Fibroblast of lung (primary cell): ENCODE data around the gene LAPTM5.

ENCODE experiments used
- EZH2 ChIP-seq: IDR thresholded peaks from 2 replicates; pipeline ENCODE4 v1.5.1; 2012; ENCODE audit warnings: low read length, control low read depth, mild to moderate bottlenecking; ENCODE audit errors: missing control alignments
- TF ChIP-seq, protein P1 (sequence below), 2 donors: IDR thresholded peaks in 1 of 2; conservative IDR thresholded peaks in 1 of 2; 1 replicate in 1 of 2; 2 replicates in 1 of 2; pipeline ENCODE4 v1.5.1; 2011 to 2012; ENCODE audit warnings: low read length in 2 of 2, control low read depth in 1 of 2, inconsistent platforms in 1 of 2, low read depth in 1 of 2, mild to moderate bottlenecking in 1 of 2

DNA sequence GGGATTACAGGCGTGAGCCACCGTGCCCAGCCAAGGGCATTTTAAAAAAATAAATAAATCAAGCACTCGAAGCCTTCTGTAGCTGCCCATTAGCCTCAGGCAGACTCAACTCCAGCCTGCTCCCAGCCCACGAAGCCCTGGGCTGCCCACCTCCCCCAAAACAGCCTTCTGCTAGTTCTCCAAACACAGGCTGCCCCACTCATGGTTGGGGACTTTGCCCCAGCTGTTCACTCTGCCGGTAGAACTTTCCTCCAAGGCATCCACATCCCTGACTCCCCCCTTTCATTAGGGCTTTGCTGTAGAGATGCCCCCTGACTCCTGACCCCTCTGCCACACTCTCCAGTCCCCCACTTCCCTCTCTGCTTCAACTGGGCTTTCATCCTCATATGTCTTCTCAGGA is 29.7 kb upstream of the LAPTM5 start:
- TF ChIP-seq, protein P1, sequence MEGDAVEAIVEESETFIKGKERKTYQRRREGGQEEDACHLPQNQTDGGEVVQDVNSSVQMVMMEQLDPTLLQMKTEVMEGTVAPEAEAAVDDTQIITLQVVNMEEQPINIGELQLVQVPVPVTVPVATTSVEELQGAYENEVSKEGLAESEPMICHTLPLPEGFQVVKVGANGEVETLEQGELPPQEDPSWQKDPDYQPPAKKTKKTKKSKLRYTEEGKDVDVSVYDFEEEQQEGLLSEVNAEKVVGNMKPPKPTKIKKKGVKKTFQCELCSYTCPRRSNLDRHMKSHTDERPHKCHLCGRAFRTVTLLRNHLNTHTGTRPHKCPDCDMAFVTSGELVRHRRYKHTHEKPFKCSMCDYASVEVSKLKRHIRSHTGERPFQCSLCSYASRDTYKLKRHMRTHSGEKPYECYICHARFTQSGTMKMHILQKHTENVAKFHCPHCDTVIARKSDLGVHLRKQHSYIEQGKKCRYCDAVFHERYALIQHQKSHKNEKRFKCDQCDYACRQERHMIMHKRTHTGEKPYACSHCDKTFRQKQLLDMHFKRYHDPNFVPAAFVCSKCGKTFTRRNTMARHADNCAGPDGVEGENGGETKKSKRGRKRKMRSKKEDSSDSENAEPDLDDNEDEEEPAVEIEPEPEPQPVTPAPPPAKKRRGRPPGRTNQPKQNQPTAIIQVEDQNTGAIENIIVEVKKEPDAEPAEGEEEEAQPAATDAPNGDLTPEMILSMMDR (conservative IDR thresholded peaks at IDR 0.05 in 1 of 2, IDR thresholded peaks at IDR 0.05 in 1 of 2; ENCODE audit: low read depth in 1 of 2, low read length in 2 of 2), result no peak
- no peak for TF ChIP-seq EZH2
